ENCODE results near the gene SCG2. TPM values are rescaled to one million over a fixed set of nuclear protein-coding genes. Genes with fewer than 3 reads are reported as not detected.

SCG2 gene
- total RNA-seq, 1 donor from 2014 or later = 5.6 TPM

DNA sequence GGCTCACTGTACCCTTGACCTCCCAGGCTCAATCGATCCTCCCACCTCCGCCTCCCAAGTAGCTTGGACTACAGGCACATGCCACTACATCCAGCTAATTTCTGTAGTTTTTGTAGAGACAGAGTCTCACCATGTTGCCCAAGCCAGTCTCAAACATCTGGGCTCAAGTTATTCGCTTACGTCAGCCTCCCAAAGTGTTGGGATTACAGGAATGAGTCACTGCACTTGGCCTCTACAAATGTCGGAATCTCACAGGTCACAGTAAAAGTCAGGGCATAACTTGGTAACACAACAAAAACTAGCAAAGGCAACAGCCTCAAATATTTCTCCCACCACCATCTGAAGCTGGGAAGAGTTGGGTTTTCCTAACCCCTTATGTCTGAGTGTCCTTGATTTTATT lies 25.3 kb downstream of the SCG2 start:
- Mint-ChIP-seq H3K9me3 (ENCODE audit: unreplicated experiment) (peaks cover 2% of the 10 kb centered on the region), H3K27ac (ENCODE audit: unreplicated experiment) (peak overlapping the region; percentile 94), H3K4me1 (ENCODE audit: low read depth, unreplicated experiment) (peaks cover 29% of the 10 kb centered on the region), H3K4me3 (ENCODE audit: unreplicated experiment) (peak overlapping the region; percentile 12), H3K27me3 (ENCODE audit: low read depth, unreplicated experiment) (no peaks in the 10 kb centered on the region), H3K36me3 (ENCODE audit: low read depth, unreplicated experiment) (no peaks in the 10 kb centered on the region)
- no peaks in the 10 kb centered on the region for H3K79me2 ChIP-seq (ENCODE audit: insufficient read depth, low read length)
- H3K27me3 ChIP-seq (ENCODE audit: insufficient read depth, low read length) = no peaks in the 10 kb centered on the region
- H3K36me3 ChIP-seq (ENCODE audit: insufficient read depth, low read length) = no peaks in the 10 kb centered on the region
- peak overlapping the region; percentile 87 for H3K27ac ChIP-seq (ENCODE audit: low read depth, low read length)
- no peak overlapping the region for H2AFZ ChIP-seq (ENCODE audit: low read depth, low read length)
- H3K4me1 ChIP-seq (ENCODE audit: insufficient read depth, low read length) = peaks cover 25% of the 10 kb centered on the region
- H3K4me3 ChIP-seq (ENCODE audit: insufficient read depth, low read depth, low read length) = no peak overlapping the region
- no peak for TF ChIP-seq EZH2 (IDR thresholded peaks at IDR 0.05; ENCODE audit: insufficient read depth, low read length)
- TF ChIP-seq, protein P1, sequence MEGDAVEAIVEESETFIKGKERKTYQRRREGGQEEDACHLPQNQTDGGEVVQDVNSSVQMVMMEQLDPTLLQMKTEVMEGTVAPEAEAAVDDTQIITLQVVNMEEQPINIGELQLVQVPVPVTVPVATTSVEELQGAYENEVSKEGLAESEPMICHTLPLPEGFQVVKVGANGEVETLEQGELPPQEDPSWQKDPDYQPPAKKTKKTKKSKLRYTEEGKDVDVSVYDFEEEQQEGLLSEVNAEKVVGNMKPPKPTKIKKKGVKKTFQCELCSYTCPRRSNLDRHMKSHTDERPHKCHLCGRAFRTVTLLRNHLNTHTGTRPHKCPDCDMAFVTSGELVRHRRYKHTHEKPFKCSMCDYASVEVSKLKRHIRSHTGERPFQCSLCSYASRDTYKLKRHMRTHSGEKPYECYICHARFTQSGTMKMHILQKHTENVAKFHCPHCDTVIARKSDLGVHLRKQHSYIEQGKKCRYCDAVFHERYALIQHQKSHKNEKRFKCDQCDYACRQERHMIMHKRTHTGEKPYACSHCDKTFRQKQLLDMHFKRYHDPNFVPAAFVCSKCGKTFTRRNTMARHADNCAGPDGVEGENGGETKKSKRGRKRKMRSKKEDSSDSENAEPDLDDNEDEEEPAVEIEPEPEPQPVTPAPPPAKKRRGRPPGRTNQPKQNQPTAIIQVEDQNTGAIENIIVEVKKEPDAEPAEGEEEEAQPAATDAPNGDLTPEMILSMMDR (IDR thresholded peaks at IDR 0.05; ENCODE audit: insufficient read depth, low read depth, low read length) = no peak
- peak overlapping the region; percentile 51 for H3K9ac ChIP-seq (ENCODE audit: low read length)
- peak; percentile 96 for FAIRE-seq
- no peaks in the 10 kb centered on the region for H3K9me3 ChIP-seq (ENCODE audit: insufficient read depth, low read depth, low read length)
- no peaks in the 10 kb centered on the region for H4K20me1 ChIP-seq (ENCODE audit: insufficient read depth, low read length)
- peak overlapping the region; percentile 63 for H3K4me2 ChIP-seq (ENCODE audit: low read length)
- peak; percentile 97 for DNase-seq (ENCODE audit: low read depth)

DNA sequence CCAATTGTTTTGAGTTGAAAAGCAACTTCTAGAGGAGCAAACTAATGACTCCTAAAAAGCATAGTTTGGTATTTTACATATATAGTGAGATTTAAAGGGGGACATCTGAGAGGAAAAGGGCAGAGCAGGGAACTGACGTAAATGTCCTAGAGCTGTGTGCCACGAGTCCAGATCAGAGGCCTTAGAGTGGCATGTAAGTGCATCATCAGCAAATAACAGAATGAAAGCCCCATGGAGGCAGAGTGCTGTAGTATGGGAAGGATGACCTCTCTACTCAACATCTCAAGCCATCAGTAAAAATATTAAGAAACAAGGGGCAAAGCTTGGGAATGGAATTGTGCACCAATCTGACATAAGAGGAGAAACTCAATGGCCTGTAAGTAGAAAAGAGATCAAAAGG lies 31.4 kb downstream of the SCG2 start:
- H3K4me1 ChIP-seq (ENCODE audit: insufficient read depth, low read length) = no peaks in the 10 kb centered on the region
- FAIRE-seq (no peak), DNase-seq (ENCODE audit: low read depth) (no peak)
- no peak overlapping the region for H2AFZ ChIP-seq (ENCODE audit: low read depth, low read length)
- H3K36me3 Mint-ChIP-seq (ENCODE audit: low read depth, unreplicated experiment) = no peaks in the 10 kb centered on the region
- H3K4me1 Mint-ChIP-seq (ENCODE audit: low read depth, unreplicated experiment) = peaks cover 5% of the 10 kb centered on the region
- no peak overlapping the region for H3K9ac ChIP-seq (ENCODE audit: low read length)
- no peaks in the 10 kb centered on the region for H3K36me3 ChIP-seq (ENCODE audit: insufficient read depth, low read length)
- no peaks in the 10 kb centered on the region for H4K20me1 ChIP-seq (ENCODE audit: insufficient read depth, low read length)
- H3K79me2 ChIP-seq (ENCODE audit: insufficient read depth, low read length) = no peaks in the 10 kb centered on the region
- peaks cover 4% of the 10 kb centered on the region for H3K9me3 Mint-ChIP-seq (ENCODE audit: unreplicated experiment)
- H3K27ac Mint-ChIP-seq (ENCODE audit: unreplicated experiment) = no peak overlapping the region
- no peak overlapping the region for H3K4me3 Mint-ChIP-seq (ENCODE audit: unreplicated experiment)
- no peak overlapping the region for H3K4me2 ChIP-seq (ENCODE audit: low read length)
- H3K27ac ChIP-seq (ENCODE audit: low read depth, low read length) = no peak overlapping the region
- no peaks in the 10 kb centered on the region for H3K9me3 ChIP-seq (ENCODE audit: insufficient read depth, low read depth, low read length)
- H3K27me3 Mint-ChIP-seq (ENCODE audit: low read depth, unreplicated experiment) = no peaks in the 10 kb centered on the region
- TF ChIP-seq EZH2 (IDR thresholded peaks at IDR 0.05; ENCODE audit: insufficient read depth, low read length) = no peak
- TF ChIP-seq, protein P1 (IDR thresholded peaks at IDR 0.05; ENCODE audit: insufficient read depth, low read depth, low read length) = no peak
- H3K4me3 ChIP-seq (ENCODE audit: insufficient read depth, low read depth, low read length) = no peak overlapping the region
- no peaks in the 10 kb centered on the region for H3K27me3 ChIP-seq (ENCODE audit: insufficient read depth, low read length)

DNA sequence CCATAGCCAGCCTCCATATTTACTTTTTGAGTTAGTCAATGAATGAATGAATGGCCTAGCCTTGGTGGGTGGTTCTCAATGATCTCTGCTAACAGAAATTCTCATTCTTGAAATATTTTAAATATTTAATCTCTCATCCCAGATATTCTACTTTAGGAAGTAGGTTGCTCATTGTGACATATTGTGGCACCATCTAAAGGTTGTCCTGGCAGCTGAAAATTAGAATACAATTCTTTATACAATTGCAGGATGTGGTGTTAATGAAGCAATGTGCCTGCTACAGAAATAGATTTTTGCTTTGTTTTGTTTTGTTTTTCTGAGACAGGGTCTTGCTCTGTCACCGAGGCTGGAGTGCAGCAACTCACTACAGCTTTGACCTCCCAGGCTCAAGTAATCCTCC lies 35.8 kb downstream of the SCG2 start:
- no peak overlapping the region for H3K4me3 ChIP-seq (ENCODE audit: insufficient read depth, low read depth, low read length)
- no peak for FAIRE-seq
- peaks cover 3% of the 10 kb centered on the region for H3K9me3 Mint-ChIP-seq (ENCODE audit: unreplicated experiment)
- H3K27me3 Mint-ChIP-seq (ENCODE audit: low read depth, unreplicated experiment) = no peaks in the 10 kb centered on the region
- no peaks in the 10 kb centered on the region for H3K36me3 Mint-ChIP-seq (ENCODE audit: low read depth, unreplicated experiment)
- no peaks in the 10 kb centered on the region for H3K79me2 ChIP-seq (ENCODE audit: insufficient read depth, low read length)
- no peak overlapping the region for H3K9ac ChIP-seq (ENCODE audit: low read length)
- DNase-seq (ENCODE audit: low read depth) = no peak
- H3K27ac ChIP-seq (ENCODE audit: low read depth, low read length) = no peak overlapping the region
- H3K4me1 Mint-ChIP-seq (ENCODE audit: low read depth, unreplicated experiment) = peaks cover 14% of the 10 kb centered on the region
- no peaks in the 10 kb centered on the region for H3K36me3 ChIP-seq (ENCODE audit: insufficient read depth, low read length)
- no peaks in the 10 kb centered on the region for H3K9me3 ChIP-seq (ENCODE audit: insufficient read depth, low read depth, low read length)
- H3K4me1 ChIP-seq (ENCODE audit: insufficient read depth, low read length) = peaks cover 8% of the 10 kb centered on the region
- H3K4me2 ChIP-seq (ENCODE audit: low read length) = no peak overlapping the region
- H4K20me1 ChIP-seq (ENCODE audit: insufficient read depth, low read length) = no peaks in the 10 kb centered on the region
- TF ChIP-seq, protein P1 (IDR thresholded peaks at IDR 0.05; ENCODE audit: insufficient read depth, low read depth, low read length) = no peak
- no peak for TF ChIP-seq EZH2 (IDR thresholded peaks at IDR 0.05; ENCODE audit: insufficient read depth, low read length)
- H2AFZ ChIP-seq (ENCODE audit: low read depth, low read length) = no peak overlapping the region
- H3K4me3 Mint-ChIP-seq (ENCODE audit: unreplicated experiment) = no peak overlapping the region
- H3K27ac Mint-ChIP-seq (ENCODE audit: unreplicated experiment) = no peak overlapping the region
- no peaks in the 10 kb centered on the region for H3K27me3 ChIP-seq (ENCODE audit: insufficient read depth, low read length)
